H9 (cell line): ENCODE data around the gene AFF1. TPM values are rescaled to one million over a fixed set of nuclear protein-coding genes. Genes with fewer than 3 reads are reported as not detected.

Experiments
- DNase-seq: peaks from one replicate; pipeline ENCODE4 v3.0.0-alpha.2; 2017
- H2AFZ ChIP-seq: one replicate; pipeline ENCODE4 v1.6.1; 2013; ENCODE audit warnings: mild to moderate bottlenecking, low read length, control low read depth, moderate library complexity
- H2AK5ac ChIP-seq: 2 replicates; pipeline ENCODE4 v1.6.1; 2013; ENCODE audit warnings: low read length, control low read depth, mixed read lengths; ENCODE audit not compliant: insufficient read length
- H2BK120ac ChIP-seq: one replicate; pipeline ENCODE4 v1.6.1; 2013; ENCODE audit warnings: low read depth, mild to moderate bottlenecking, low read length, control low read depth, inconsistent platforms; ENCODE audit not compliant: poor library complexity, severe bottlenecking
- H2BK12ac ChIP-seq: 2 replicates; pipeline ENCODE4 v1.6.1; 2013; ENCODE audit warnings: low read length, control low read depth, mixed read lengths, low read depth; ENCODE audit not compliant: insufficient read length
- H2BK15ac ChIP-seq: 2 replicates; pipeline ENCODE4 v1.6.1; 2013; ENCODE audit warnings: low read depth, low read length, control low read depth
- H2BK20ac ChIP-seq: one replicate; pipeline ENCODE4 v1.6.1; 2013; ENCODE audit warnings: low read depth, mild to moderate bottlenecking, low read length, control low read depth, inconsistent platforms; ENCODE audit not compliant: poor library complexity, severe bottlenecking
- H2BK5ac ChIP-seq: 2 replicates; pipeline ENCODE4 v1.6.1; 2013; ENCODE audit warnings: low read length, control low read depth, mixed read lengths; ENCODE audit not compliant: insufficient read length
- H3K14ac ChIP-seq: 2 replicates; pipeline ENCODE4 v1.6.1; 2013; ENCODE audit warnings: low read length, control low read depth; ENCODE audit not compliant: insufficient read depth
- H3K18ac ChIP-seq: 2 replicates; pipeline ENCODE4 v1.6.1; 2013; ENCODE audit warnings: low read depth, mild to moderate bottlenecking, mixed read lengths, low read length, control low read depth; ENCODE audit not compliant: insufficient read length
- H3K23ac ChIP-seq: 2 replicates; pipeline ENCODE4 v1.6.1; 2013; ENCODE audit warnings: low read length, control low read depth, mixed read lengths, low read depth; ENCODE audit not compliant: insufficient read length
- H3K23me2 ChIP-seq: 2 replicates; pipeline ENCODE4 v1.6.1; 2013; ENCODE audit warnings: low read depth, mild to moderate bottlenecking, mixed read lengths, low read length, control low read depth; ENCODE audit not compliant: insufficient read length, poor library complexity, severe bottlenecking
- H3K27ac ChIP-seq: 2 replicates; pipeline ENCODE4 v1.5.1; 2013; ENCODE audit warnings: low read length, control low read depth, mixed read lengths, low read depth; ENCODE audit not compliant: insufficient read length
- H3K27me3 ChIP-seq: 2 replicates; pipeline ENCODE4 v1.6.1; 2013; ENCODE audit warnings: low read length, control low read depth, inconsistent platforms; ENCODE audit not compliant: insufficient read depth
- H3K4ac ChIP-seq: 2 replicates; pipeline ENCODE4 v1.6.1; 2013; ENCODE audit warnings: low read depth, mild to moderate bottlenecking, control low read depth, inconsistent platforms, low read length, moderate library complexity
- H3K4me1 ChIP-seq: 2 replicates; pipeline ENCODE4 v1.6.1; 2013; ENCODE audit warnings: low read length, control low read depth, inconsistent platforms; ENCODE audit not compliant: insufficient read depth
- H3K4me2 ChIP-seq: 2 replicates; pipeline ENCODE4 v1.6.1; 2013; ENCODE audit warnings: low read length, control low read depth, mixed read lengths; ENCODE audit not compliant: insufficient read length, insufficient read depth
- H3K56ac ChIP-seq: 2 replicates; pipeline ENCODE4 v1.6.1; 2013; ENCODE audit warnings: low read depth, mild to moderate bottlenecking, mixed read lengths, low read length, control low read depth; ENCODE audit not compliant: insufficient read length
- H3K79me1 ChIP-seq: 2 replicates; pipeline ENCODE4 v1.6.1; 2013; ENCODE audit warnings: low read depth, mild to moderate bottlenecking, moderate library complexity, low read length, control low read depth, inconsistent platforms; ENCODE audit not compliant: insufficient read depth, poor library complexity, severe bottlenecking
- H3K79me2 ChIP-seq: 2 replicates; pipeline ENCODE4 v1.6.1; 2013; ENCODE audit warnings: low read length, control low read depth, inconsistent platforms; ENCODE audit not compliant: insufficient read depth
- H3K9ac ChIP-seq: 2 replicates; pipeline ENCODE4 v1.6.1; 2013; ENCODE audit warnings: low read length, control low read depth, mixed read lengths; ENCODE audit not compliant: insufficient read length; ENCODE audit errors: extremely low read depth
- H3K9me3 ChIP-seq: one replicate; pipeline ENCODE4 v1.6.1; 2013; ENCODE audit warnings: low read depth, low read length, inconsistent platforms; ENCODE audit not compliant: control insufficient read depth
- H3T11ph ChIP-seq: one replicate; pipeline ENCODE4 v1.6.1; 2013; ENCODE audit warnings: mild to moderate bottlenecking, low read length, control low read depth, inconsistent platforms
- H4K20me1 ChIP-seq: one replicate; pipeline ENCODE4 v1.6.1; 2013; ENCODE audit not compliant: control insufficient read depth, insufficient read length, insufficient read depth
- H4K5ac ChIP-seq: 2 replicates; pipeline ENCODE4 v1.6.1; 2013; ENCODE audit warnings: low read depth, mild to moderate bottlenecking, mixed read lengths, low read length, control low read depth; ENCODE audit not compliant: insufficient read length
- H4K8ac ChIP-seq: replicated peaks from 2 replicates; pipeline ENCODE4 v1.6.1; 2013; ENCODE audit warnings: low read length, control low read depth, mixed read lengths, low read depth; ENCODE audit not compliant: insufficient read length
- H4K91ac ChIP-seq: 2 replicates; pipeline ENCODE4 v1.6.1; 2013; ENCODE audit warnings: low read depth, mild to moderate bottlenecking, moderate library complexity, mixed read lengths, low read length, control low read depth; ENCODE audit not compliant: insufficient read length
- H3K27ac Mint-ChIP-seq, 3 experiments: 2 replicates in 2 of 3; 3 replicates in 1 of 3; pipeline ENCODE4 v1.8.0; 2020 to 2021; ENCODE audit warnings: mixed read lengths in 3 of 3, mild to moderate bottlenecking in 1 of 3, moderate library complexity in 1 of 3
- H3K27me3 Mint-ChIP-seq: 2 replicates; pipeline ENCODE4 v1.8.0; 2021; ENCODE audit warnings: low read depth, mild to moderate bottlenecking, moderate library complexity, mixed read lengths
- H3K36me3 Mint-ChIP-seq, 3 experiments: 2 replicates in 2 of 3; 3 replicates in 1 of 3; pipeline ENCODE4 v1.8.0; 2020 to 2021; ENCODE audit warnings: low read depth in 3 of 3, mixed read lengths in 3 of 3; ENCODE audit not compliant: insufficient read depth in 1 of 3
- H3K4me1 Mint-ChIP-seq, 2 experiments: 2 replicates each; pipeline ENCODE4 v1.8.0; 2020; ENCODE audit warnings: mixed read lengths in 2 of 2
- H3K4me3 Mint-ChIP-seq, 2 experiments: 2 replicates in 1 of 2; 3 replicates in 1 of 2; pipeline ENCODE4 v1.8.0; 2020 to 2021; ENCODE audit warnings: mild to moderate bottlenecking in 2 of 2, mixed read lengths in 2 of 2, moderate library complexity in 1 of 2
- H3K9me3 Mint-ChIP-seq, 2 experiments: 2 replicates in 1 of 2; 3 replicates in 1 of 2; pipeline ENCODE4 v1.8.0; 2020; ENCODE audit warnings: mild to moderate bottlenecking in 2 of 2, mixed read lengths in 2 of 2, moderate library complexity in 1 of 2
- CTCF ChIP-seq: fragments of 200-600 bp; sonication (generic); conservative IDR thresholded peaks from 3 replicates; pipeline ENCODE4 v1.8.0; 2021; ENCODE audit warnings: antibody characterized with exemption, mild to moderate bottlenecking
- WGBS: extraction: QIAGEN DNeasy Blood & Tissue Kit; methylation state at CpG from one replicate; pipeline ENCODE4 v1.1.7; 2013; ENCODE audit warnings: missing lambda C conversion rate, low lambda C conversion rate, mixed read lengths; ENCODE audit not compliant: insufficient read length; ENCODE audit errors: extremely low coverage; 5-methylcytosine and 5-hydroxymethylcytosine counted together
- total RNA-seq: library from RNA; stranded (reverse); gene quantifications from 2 replicates; pipeline ENCODE4 v1.2.1, GENCODE V29; 2021

The AFF1 gene
- total RNA-seq, 1 experiment from 2014 or later: 74.5 TPM

- Histone ChIP-seq H3K23ac (no peak overlapping the region), H3K27me3 (no peaks in the 10 kb centered on the region), H3K18ac (no peak overlapping the region), H2BK5ac (no peak overlapping the region), H2BK15ac (no peak overlapping the region), H2AFZ (no peak overlapping the region), H2BK20ac (no peak overlapping the region), H3K9ac (no peak overlapping the region), H2BK12ac (no peak overlapping the region), H4K8ac (no peak overlapping the region), H4K20me1 (no peaks in the 10 kb centered on the region), H3K79me1 (no peaks in the 10 kb centered on the region), H3K56ac (no peak overlapping the region), H2BK120ac (no peak overlapping the region), H3K79me2 (peaks cover 9% of the 10 kb centered on the region; the same call in 1 of the 2 replicates), H3K27ac (no peak overlapping the region), H3T11ph (no peak overlapping the region), H4K5ac (no peak overlapping the region), H3K14ac (no peak overlapping the region), H4K91ac (no peak overlapping the region), H3K9me3 (no peaks in the 10 kb centered on the region), H3K4ac (no peak overlapping the region), H3K4me1 (no peaks in the 10 kb centered on the region; the same call in 1 of the 2 replicates), H2AK5ac (no peak overlapping the region), H3K23me2 (no peaks in the 10 kb centered on the region), H3K4me2 (no peak overlapping the region)
- H3K27ac Mint-ChIP-seq: no peak overlapping the region
- TF ChIP-seq CTCF: no peak
- DNase-seq: no peak
- no CpG with 5 or more reads among the region's 2 CpGs for WGBS
- H3K4me1 Mint-ChIP-seq: peaks cover 18 to 20% of the 10 kb centered on the region in 2 experiments
- H3K4me3 Mint-ChIP-seq: no peak overlapping the region
- peaks cover 5 to 10% (median 8%) of the 10 kb centered on the region in 3 experiments; a peak in 6 of 7 replicates for H3K36me3 Mint-ChIP-seq
- no peaks in the 10 kb centered on the region for H3K27me3 Mint-ChIP-seq
- no peaks in the 10 kb centered on the region for H3K9me3 Mint-ChIP-seq
Observed at GRCh38 chr4:86980230-86980629, 45.4 kb downstream of the AFF1 start.
